GM23338 (cell line): Measurements from ENCODE around the gene USP15.

Source experiments
- CREB1 ChIP-seq: fragments of 250-450 bp; sonication (Bioruptor Pico); IDR thresholded peaks from 2 replicates; pipeline ENCODE4 v1.5.0; 2020; ENCODE audit warnings: low read depth, mild to moderate bottlenecking, moderate library complexity
- CTCF ChIP-seq, 2 experiments: fragments of 200-600 bp in 1 of 2; sonication (generic) in 1 of 2; conservative IDR thresholded peaks; 2 replicates each; pipeline versions ENCODE4 v1.5.1 to v1.6.1; 2016 to 2017; ENCODE audit warnings: antibody characterized with exemption in 2 of 2, low read depth in 2 of 2, mild to moderate bottlenecking in 2 of 2, moderate library complexity in 1 of 2
- EZH2 ChIP-seq: fragments of 200-600 bp; sonication (generic); IDR thresholded peaks from one replicate; pipeline ENCODE4 v1.8.0; 2017; ENCODE audit warnings: antibody characterized with exemption, mild to moderate bottlenecking, low read depth; ENCODE audit not compliant: unreplicated experiment
- JUNB ChIP-seq: IDR thresholded peaks from one replicate; pipeline ENCODE4 v1.6.1; 2016; ENCODE audit warnings: antibody characterized with exemption; ENCODE audit not compliant: unreplicated experiment
- REST ChIP-seq: IDR thresholded peaks from one replicate; pipeline ENCODE4 v1.6.1; 2018; ENCODE audit warnings: antibody characterized with exemption; ENCODE audit not compliant: unreplicated experiment
- STAT1 ChIP-seq: IDR thresholded peaks from one replicate; pipeline ENCODE4 v1.6.1; 2016; ENCODE audit warnings: antibody characterized with exemption; ENCODE audit not compliant: unreplicated experiment

- TF ChIP-seq STAT1 (no peak), CREB1 (CRISPR knock-in tag) (no peak), CTCF (conservative IDR thresholded peaks at IDR 0.05; ENCODE audit: low read depth in 2 of 2) (no peak), EZH2 (no peak), REST (no peak), JUNB (no peak)
Observed at GRCh38 chr12:62396750-62397149, 136.5 kb downstream of the USP15 start.
